SK-N-SH treated with all-trans-retinoic acid at 6 μM for 48 hours (cell line): ENCODE measurements around the gene TLCD1.

ENCODE experiments used
- ATAC-seq: fragments of 200-7000 bp; cut with Tn5 transposase; 3 replicates; pipeline ENCODE4 v1.9.1; 2020; ENCODE audit warnings: mild to moderate bottlenecking, moderate library complexity
- ARNTL ChIP-seq: fragments of 450-650 bp; formaldehyde crosslinking; IDR thresholded peaks from 2 replicates; pipeline ENCODE4 v1.5.0; 2020; ENCODE audit warnings: low read depth, mild to moderate bottlenecking, moderate library complexity, borderline replicate concordance
- BACH2 ChIP-seq: fragments of 250-450 bp; sonication (Bioruptor Pico); IDR thresholded peaks from 2 replicates; pipeline ENCODE4 v1.9.0; 2021; ENCODE audit warnings: mild to moderate bottlenecking, borderline replicate concordance
- CSDC2 ChIP-seq: fragments of 250-450 bp; sonication (Bioruptor Pico); IDR thresholded peaks from 2 replicates; pipeline ENCODE4 v1.5.0; 2020; ENCODE audit warnings: mild to moderate bottlenecking, moderate library complexity
- CSRNP3 ChIP-seq: fragments of 250-450 bp; sonication (Bioruptor Pico); IDR thresholded peaks from 2 replicates; pipeline ENCODE4 v1.5.1; 2021; ENCODE audit warnings: mild to moderate bottlenecking, moderate library complexity
- ESRRG ChIP-seq: fragments of 250-450 bp; sonication (Bioruptor Pico); IDR thresholded peaks from 2 replicates; pipeline ENCODE4 v1.6.1; 2021; ENCODE audit warnings: mild to moderate bottlenecking
- GLIS3 ChIP-seq: fragments of 250-450 bp; sonication (Bioruptor Pico); IDR thresholded peaks from 2 replicates; pipeline ENCODE4 v1.5.0; 2020; ENCODE audit warnings: mild to moderate bottlenecking, moderate library complexity
- ISL1 ChIP-seq: fragments of 250-450 bp; sonication (Bioruptor Pico); IDR thresholded peaks from 2 replicates; pipeline ENCODE4 v2.1.2; 2022; ENCODE audit warnings: mild to moderate bottlenecking, moderate library complexity
- PATZ1 ChIP-seq: fragments of 250-450 bp; sonication (Bioruptor Pico); IDR thresholded peaks from 2 replicates; pipeline ENCODE4 v1.8.0; 2020; ENCODE audit warnings: mild to moderate bottlenecking, moderate library complexity, borderline replicate concordance
- POU6F1 ChIP-seq: fragments of 250-450 bp; sonication (Bioruptor Pico); IDR thresholded peaks from 2 replicates; pipeline ENCODE4 v1.8.0; 2021; ENCODE audit warnings: low read depth, mild to moderate bottlenecking, moderate library complexity, borderline replicate concordance
- SNAI2 ChIP-seq: fragments of 250-450 bp; sonication (Bioruptor Pico); IDR thresholded peaks from 2 replicates; pipeline ENCODE4 v1.5.0; 2020; ENCODE audit warnings: mild to moderate bottlenecking, moderate library complexity
- TCF4 ChIP-seq: fragments of 250-450 bp; sonication (Bioruptor Pico); IDR thresholded peaks from 2 replicates; pipeline ENCODE4 v1.8.0; 2021; ENCODE audit warnings: mild to moderate bottlenecking, moderate library complexity, borderline replicate concordance
- TOX ChIP-seq: fragments of 250-450 bp; sonication (Bioruptor Pico); IDR thresholded peaks from 2 replicates; pipeline ENCODE4 v1.8.0; 2021; ENCODE audit warnings: mild to moderate bottlenecking, moderate library complexity, borderline replicate concordance
- ZFP3 ChIP-seq: fragments of 250-450 bp; sonication (Bioruptor Pico); IDR thresholded peaks from 2 replicates; pipeline ENCODE4 v1.5.0; 2020; ENCODE audit warnings: mild to moderate bottlenecking, moderate library complexity
- ZNF70 ChIP-seq: fragments of 450-650 bp; formaldehyde crosslinking; IDR thresholded peaks from 2 replicates; pipeline ENCODE4 v1.5.0; 2020; ENCODE audit warnings: mild to moderate bottlenecking, moderate library complexity
- ZNF8 ChIP-seq: fragments of 450-650 bp; formaldehyde crosslinking; IDR thresholded peaks from 2 replicates; pipeline ENCODE4 v1.5.0; 2020; ENCODE audit warnings: mild to moderate bottlenecking, moderate library complexity
- TF ChIP-seq, protein P1 (sequence below): fragments of 250-450 bp; sonication (Bioruptor Pico); IDR thresholded peaks from 2 replicates; pipeline ENCODE4 v1.5.0; 2020; ENCODE audit warnings: mild to moderate bottlenecking, moderate library complexity
- TF ChIP-seq, protein P2 (sequence below): fragments of 250-450 bp; sonication (Bioruptor Pico); IDR thresholded peaks from 2 replicates; pipeline ENCODE4 v1.5.1; 2020; ENCODE audit warnings: low read depth, mild to moderate bottlenecking, moderate library complexity

TLCD1 gene

GRCh38 chr17:28759256-28759865 lies 33.3 kb upstream of the TLCD1 start (continued):
- no peak for TF ChIP-seq CSRNP3 (CRISPR knock-in tag)

GRCh38 chr17:28758411-28759121 lies 32.5 kb upstream of the TLCD1 start:
- ATAC-seq: no peak
- TF ChIP-seq CSDC2 (CRISPR knock-in tag) (no peak), ZNF8 (no peak), TCF4 (no peak), TOX (CRISPR knock-in tag) (no peak), BACH2 (CRISPR knock-in tag) (no peak), ARNTL (CRISPR knock-in tag) (no peak)

- ATAC-seq: no peak
- TF ChIP-seq POU6F1: no peak
- TF ChIP-seq TCF4: no peak
- TF ChIP-seq CSDC2 (CRISPR knock-in tag): no peak
- no peak for TF ChIP-seq ARNTL (CRISPR knock-in tag)
- TF ChIP-seq ESRRG (CRISPR knock-in tag): no peak
- no peak for TF ChIP-seq BACH2 (CRISPR knock-in tag)
- no peak for TF ChIP-seq CSRNP3 (CRISPR knock-in tag)
- no peak for TF ChIP-seq ZNF8
- TF ChIP-seq ZNF70 (CRISPR knock-in tag): no peak
- TF ChIP-seq, protein P1, sequence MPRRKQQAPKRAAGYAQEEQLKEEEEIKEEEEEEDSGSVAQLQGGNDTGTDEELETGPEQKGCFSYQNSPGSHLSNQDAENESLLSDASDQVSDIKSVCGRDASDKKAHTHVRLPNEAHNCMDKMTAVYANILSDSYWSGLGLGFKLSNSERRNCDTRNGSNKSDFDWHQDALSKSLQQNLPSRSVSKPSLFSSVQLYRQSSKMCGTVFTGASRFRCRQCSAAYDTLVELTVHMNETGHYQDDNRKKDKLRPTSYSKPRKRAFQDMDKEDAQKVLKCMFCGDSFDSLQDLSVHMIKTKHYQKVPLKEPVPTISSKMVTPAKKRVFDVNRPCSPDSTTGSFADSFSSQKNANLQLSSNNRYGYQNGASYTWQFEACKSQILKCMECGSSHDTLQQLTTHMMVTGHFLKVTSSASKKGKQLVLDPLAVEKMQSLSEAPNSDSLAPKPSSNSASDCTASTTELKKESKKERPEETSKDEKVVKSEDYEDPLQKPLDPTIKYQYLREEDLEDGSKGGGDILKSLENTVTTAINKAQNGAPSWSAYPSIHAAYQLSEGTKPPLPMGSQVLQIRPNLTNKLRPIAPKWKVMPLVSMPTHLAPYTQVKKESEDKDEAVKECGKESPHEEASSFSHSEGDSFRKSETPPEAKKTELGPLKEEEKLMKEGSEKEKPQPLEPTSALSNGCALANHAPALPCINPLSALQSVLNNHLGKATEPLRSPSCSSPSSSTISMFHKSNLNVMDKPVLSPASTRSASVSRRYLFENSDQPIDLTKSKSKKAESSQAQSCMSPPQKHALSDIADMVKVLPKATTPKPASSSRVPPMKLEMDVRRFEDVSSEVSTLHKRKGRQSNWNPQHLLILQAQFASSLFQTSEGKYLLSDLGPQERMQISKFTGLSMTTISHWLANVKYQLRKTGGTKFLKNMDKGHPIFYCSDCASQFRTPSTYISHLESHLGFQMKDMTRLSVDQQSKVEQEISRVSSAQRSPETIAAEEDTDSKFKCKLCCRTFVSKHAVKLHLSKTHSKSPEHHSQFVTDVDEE: no peak
- TF ChIP-seq GLIS3 (CRISPR knock-in tag): no peak
- no peak for TF ChIP-seq ZFP3 (CRISPR knock-in tag)
- TF ChIP-seq PATZ1 (CRISPR knock-in tag): no peak
- TF ChIP-seq TOX (CRISPR knock-in tag): no peak
- no peak for TF ChIP-seq ISL1 (CRISPR knock-in tag)
- TF ChIP-seq, protein P2, sequence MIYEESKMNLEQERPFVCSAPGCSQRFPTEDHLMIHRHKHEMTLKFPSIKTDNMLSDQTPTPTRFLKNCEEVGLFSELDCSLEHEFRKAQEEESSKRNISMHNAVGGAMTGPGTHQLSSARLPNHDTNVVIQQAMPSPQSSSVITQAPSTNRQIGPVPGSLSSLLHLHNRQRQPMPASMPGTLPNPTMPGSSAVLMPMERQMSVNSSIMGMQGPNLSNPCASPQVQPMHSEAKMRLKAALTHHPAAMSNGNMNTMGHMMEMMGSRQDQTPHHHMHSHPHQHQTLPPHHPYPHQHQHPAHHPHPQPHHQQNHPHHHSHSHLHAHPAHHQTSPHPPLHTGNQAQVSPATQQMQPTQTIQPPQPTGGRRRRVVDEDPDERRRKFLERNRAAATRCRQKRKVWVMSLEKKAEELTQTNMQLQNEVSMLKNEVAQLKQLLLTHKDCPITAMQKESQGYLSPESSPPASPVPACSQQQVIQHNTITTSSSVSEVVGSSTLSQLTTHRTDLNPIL (CRISPR knock-in tag): no peak
- no peak for TF ChIP-seq SNAI2
Observed at GRCh38 chr17:28756049-28756804, 30.2 kb upstream of the TLCD1 start.
